HG03558 (cell line): ENCODE data around the gene TMX3.
A peak's percentile ranks its signal among the peaks of the same experiment; 100 is the strongest.

Source experiments
- ATAC-seq: cut with Tn5 transposase; IDR thresholded peaks from one replicate; pipeline ENCODE4 v1.9.1; 2021; ENCODE audit warnings: moderate number of reproducible peaks; ENCODE audit not compliant: unreplicated experiment; ENCODE audit errors: extremely low read depth

The TMX3 gene

GRCh38 chr18:68714366-68714711, 569 bp downstream of the TMX3 start:
- no peak for ATAC-seq

GRCh38 chr18:68713796-68714195, 1.1 kb downstream of the TMX3 start:
- no peak for ATAC-seq

GRCh38 chr18:68713131-68713530, 1.8 kb downstream of the TMX3 start:
- no peak for ATAC-seq

- ATAC-seq = no peak
Measured at GRCh38 chr18:68707646-68708045, 7.3 kb downstream of the TMX3 start.

GRCh38 chr18:68705119-68705518, 9.8 kb downstream of the TMX3 start:
- no peak for ATAC-seq

- no peak for ATAC-seq
Measured at GRCh38 chr18:68703326-68703725, 11.6 kb downstream of the TMX3 start.

GRCh38 chr18:68701353-68701752, 13.6 kb downstream of the TMX3 start:
- ATAC-seq = no peak

GRCh38 chr18:68699043-68699442, 15.9 kb downstream of the TMX3 start:
- ATAC-seq = no peak

- no peak for ATAC-seq
Measured at GRCh38 chr18:68696937-68697336, 18.0 kb downstream of the TMX3 start.

GRCh38 chr18:68694316-68694715, 20.6 kb downstream of the TMX3 start:
- no peak for ATAC-seq

- no peak for ATAC-seq
Measured at GRCh38 chr18:68693091-68693815, 21.7 kb downstream of the TMX3 start.

GRCh38 chr18:68679528-68679927, 35.4 kb downstream of the TMX3 start:
- no peak for ATAC-seq

GRCh38 chr18:68676913-68677312, 38.0 kb downstream of the TMX3 start:
- ATAC-seq = peak; percentile 81

GRCh38 chr18:68667121-68667520, 47.8 kb downstream of the TMX3 start:
- ATAC-seq = no peak

GRCh38 chr18:68666381-68666780, 48.5 kb downstream of the TMX3 start:
- no peak for ATAC-seq

- no peak for ATAC-seq
Measured at GRCh38 chr18:68665628-68666027, 49.3 kb downstream of the TMX3 start.

- ATAC-seq = no peak
Measured at GRCh38 chr18:68662754-68663153, 52.2 kb downstream of the TMX3 start.

GRCh38 chr18:68660354-68661183, 54.3 kb downstream of the TMX3 start:
- ATAC-seq = no peak

GRCh38 chr18:68648191-68648590, 66.7 kb downstream of the TMX3 start:
- no peak for ATAC-seq

GRCh38 chr18:68642003-68642402, 72.9 kb downstream of the TMX3 start:
- no peak for ATAC-seq

GRCh38 chr18:68640861-68641260, 74.0 kb downstream of the TMX3 start:
- ATAC-seq = no peak

- ATAC-seq = no peak
Measured at GRCh38 chr18:68638613-68639012, 76.3 kb downstream of the TMX3 start.
